ENCODE results near the gene ME3.

Gene ME3

GRCh38 chr11:86515297-86516094 is 156.9 kb downstream of the ME3 start:
- DNase-seq (ENCODE audit: low read depth in 2 of 2): peak; percentile 87 to 88

GRCh38 chr11:86514453-86514852 is 158.0 kb downstream of the ME3 start:
- no peak for DNase-seq (ENCODE audit: low read depth in 2 of 2)

DNA sequence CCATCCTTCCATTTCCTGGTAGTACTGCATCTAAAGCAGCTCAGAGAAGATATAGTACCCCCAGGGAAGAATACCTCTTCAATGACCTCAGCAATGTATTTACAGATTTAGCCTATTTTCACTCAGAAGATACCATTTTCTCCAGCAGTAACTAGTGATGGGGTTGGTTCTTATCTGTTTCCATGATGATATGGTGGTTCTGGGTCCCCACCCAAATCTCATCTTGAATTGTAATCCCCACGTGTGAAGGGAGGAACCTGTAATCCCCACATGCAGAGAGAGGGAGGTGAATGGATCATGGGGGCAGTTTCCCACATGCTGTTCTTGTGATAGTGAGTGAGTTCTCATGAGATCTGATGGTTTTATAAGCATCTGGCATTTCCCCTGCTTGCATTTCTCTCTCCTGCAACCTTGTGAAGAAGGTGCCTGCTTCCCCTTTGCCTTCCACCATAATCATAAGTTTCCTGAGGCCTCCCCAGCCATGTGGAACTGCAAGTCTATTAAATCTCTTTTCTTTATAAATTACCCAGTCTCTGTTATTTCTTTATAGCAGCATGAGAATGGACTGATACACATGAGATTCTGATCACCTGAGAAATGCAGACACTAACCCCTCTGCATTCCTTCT is 158.6 kb downstream of the ME3 start:
- DNase-seq (ENCODE audit: low read depth in 2 of 2): no peak

GRCh38 chr11:86513138-86513537 is 159.3 kb downstream of the ME3 start:
- no peak for DNase-seq (ENCODE audit: low read depth in 2 of 2)

GRCh38 chr11:86511086-86511551 is 161.3 kb downstream of the ME3 start:
- peak in 1 of 2 experiments; percentile 44 for DNase-seq (ENCODE audit: low read depth in 2 of 2)

- no peak for DNase-seq (ENCODE audit: low read depth in 2 of 2)
These were observed 161.7 kb downstream of the ME3 start for GRCh38 chr11:86510674-86511073.

DNA sequence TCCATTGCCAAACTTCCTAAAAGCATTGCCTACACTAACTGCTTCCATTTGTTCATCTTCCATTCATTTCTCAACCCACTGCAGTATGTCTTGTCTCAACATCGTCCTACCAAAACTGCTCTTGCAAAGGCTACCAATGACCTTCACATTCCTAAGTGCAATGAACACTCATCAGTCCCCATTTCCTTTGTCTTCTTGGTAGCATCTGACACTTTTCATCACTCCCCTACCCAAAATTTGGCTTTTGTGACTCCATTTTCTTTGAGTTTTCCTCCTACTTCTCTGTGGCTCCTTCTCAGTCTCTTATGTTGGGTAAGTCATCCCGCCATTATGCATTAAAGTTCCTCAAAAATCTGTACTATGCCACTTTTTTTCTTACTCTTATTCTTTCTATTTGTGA is 162.3 kb downstream of the ME3 start:
- no peak for DNase-seq (ENCODE audit: low read depth in 2 of 2)

DNA sequence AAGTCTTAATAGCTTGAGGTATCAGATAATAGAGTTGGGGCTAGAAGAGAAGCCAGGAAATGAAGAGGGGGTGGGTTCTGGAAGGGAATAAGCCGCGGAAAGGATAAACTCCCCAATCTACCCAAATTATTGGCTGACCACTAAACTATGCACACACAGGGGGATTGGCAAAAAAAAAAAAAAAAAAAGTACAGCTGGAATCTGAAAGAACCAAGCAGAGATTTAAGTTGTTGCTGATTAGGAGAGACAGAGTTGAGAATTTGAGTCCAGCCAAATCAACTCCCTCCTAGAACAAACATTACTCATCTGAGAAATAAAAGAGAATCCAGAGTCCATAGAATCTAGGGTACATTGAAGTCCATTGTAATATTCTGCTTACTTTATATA is 162.8 kb downstream of the ME3 start:
- DNase-seq (ENCODE audit: low read depth in 2 of 2): no peak

DNA sequence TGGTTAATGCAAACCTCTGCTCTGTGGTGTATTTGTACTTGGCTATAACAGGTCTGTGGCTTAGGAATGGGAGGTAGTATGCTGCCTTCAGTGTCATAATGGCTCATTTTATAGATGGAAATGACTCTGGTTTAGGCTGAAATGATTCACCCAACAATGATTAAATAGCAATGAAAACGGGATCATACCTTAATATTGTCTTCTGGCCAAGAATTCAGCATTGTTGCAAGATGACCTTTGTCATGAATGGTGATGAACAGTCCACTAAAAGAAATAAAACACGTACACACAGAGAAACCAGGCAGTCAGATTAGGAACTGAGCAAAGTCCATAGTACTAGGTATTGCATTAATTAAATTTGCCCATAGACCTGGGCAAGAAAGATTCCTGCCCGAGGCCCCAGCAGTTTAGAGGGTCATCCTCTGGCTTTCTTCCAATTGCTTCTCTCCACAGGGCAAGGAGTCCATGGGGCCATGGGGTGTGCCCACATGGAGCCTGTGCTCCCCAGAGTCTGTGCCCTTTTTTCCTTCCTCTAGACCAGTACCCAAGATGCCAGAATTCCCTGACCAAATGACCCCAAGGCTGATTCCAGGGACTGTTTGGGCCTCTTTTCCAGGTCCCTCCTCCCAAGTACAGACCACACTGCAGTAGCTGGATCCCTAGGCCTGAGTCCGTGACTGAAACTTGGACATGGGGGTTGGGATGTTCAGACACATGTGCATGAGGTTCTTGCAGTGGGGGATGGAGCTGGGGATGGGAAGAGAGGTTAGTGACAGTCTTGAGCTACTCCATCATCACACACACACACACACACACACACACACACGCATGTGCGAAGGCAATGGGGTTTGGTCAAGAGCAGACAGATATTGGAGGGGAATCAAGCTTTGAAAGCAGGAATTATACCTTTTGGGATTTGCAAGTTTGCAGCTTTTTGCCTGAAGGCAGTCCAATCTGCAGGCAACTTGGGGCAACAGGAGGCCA is 163.5 kb downstream of the ME3 start:
- no peak for DNase-seq (ENCODE audit: low read depth in 2 of 2)

GRCh38 chr11:86507249-86507845 is 165.1 kb downstream of the ME3 start:
- DNase-seq (ENCODE audit: low read depth in 2 of 2): no peak

GRCh38 chr11:86506235-86506634 is 166.2 kb downstream of the ME3 start:
- no peak for DNase-seq (ENCODE audit: low read depth in 2 of 2)

GRCh38 chr11:86503131-86503530 is 169.3 kb downstream of the ME3 start:
- no peak for DNase-seq (ENCODE audit: low read depth in 2 of 2)

GRCh38 chr11:86502137-86502642 is 170.2 kb downstream of the ME3 start:
- no peak for DNase-seq (ENCODE audit: low read depth in 2 of 2)

DNA sequence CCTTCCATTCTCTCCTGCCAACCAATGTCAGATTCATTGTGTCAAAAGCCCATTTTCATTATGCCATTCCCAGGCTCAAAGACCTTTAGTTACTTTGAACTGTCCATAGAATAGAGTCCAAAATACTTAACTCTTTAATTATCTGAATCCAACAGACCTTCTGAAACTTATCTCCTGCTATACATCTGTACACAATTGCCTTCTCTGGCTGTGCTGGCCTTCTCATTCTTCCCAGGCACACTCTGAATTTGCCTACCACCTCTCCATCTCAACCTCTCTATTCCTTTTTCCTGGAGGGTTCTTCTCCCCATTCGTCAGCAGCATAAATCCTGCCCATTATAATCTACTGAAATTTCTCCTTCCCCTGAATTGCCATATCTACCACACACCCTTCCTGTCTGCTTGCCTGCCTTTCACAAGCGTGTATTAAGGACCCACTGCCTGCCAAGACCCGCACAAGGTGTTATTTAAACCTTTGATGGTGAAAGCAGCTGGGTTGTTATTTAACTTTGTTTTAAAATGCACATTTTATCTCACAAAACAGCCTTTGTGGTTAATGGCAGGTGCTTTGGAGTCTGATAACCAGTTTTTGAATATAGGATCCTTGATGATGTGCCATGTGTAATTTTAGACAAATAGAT is 171.8 kb downstream of the ME3 start:
- no peak for DNase-seq (ENCODE audit: low read depth in 2 of 2)

GRCh38 chr11:86499723-86500129 is 172.7 kb downstream of the ME3 start:
- DNase-seq (ENCODE audit: low read depth in 2 of 2): no peak

GRCh38 chr11:86497836-86498235 is 174.6 kb downstream of the ME3 start:
- DNase-seq (ENCODE audit: low read depth in 2 of 2): no peak

DNA sequence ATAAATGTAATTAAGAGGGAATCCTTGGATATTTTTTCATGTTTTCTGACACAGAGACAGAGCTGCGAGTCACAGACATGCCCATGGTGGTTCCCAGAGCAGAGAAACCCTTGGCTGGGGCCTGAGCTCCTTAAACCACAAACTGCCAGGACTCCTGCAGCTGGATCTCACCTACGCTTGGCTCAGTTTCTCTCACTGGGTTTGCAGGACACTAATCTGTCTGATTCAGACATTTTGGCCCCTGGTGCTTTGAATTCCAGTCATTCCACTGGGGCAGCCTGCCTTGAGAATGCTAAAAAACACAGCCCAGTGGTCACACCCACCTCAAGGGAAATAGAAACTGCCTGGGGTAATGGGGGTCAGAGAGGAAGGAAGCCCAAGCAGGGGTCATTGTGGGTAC is 175.1 kb downstream of the ME3 start:
- no peak for DNase-seq (ENCODE audit: low read depth in 2 of 2)

GRCh38 chr11:86495351-86495750 is 177.1 kb downstream of the ME3 start:
- DNase-seq (ENCODE audit: low read depth in 2 of 2): peak; percentile 85 to 88

DNA sequence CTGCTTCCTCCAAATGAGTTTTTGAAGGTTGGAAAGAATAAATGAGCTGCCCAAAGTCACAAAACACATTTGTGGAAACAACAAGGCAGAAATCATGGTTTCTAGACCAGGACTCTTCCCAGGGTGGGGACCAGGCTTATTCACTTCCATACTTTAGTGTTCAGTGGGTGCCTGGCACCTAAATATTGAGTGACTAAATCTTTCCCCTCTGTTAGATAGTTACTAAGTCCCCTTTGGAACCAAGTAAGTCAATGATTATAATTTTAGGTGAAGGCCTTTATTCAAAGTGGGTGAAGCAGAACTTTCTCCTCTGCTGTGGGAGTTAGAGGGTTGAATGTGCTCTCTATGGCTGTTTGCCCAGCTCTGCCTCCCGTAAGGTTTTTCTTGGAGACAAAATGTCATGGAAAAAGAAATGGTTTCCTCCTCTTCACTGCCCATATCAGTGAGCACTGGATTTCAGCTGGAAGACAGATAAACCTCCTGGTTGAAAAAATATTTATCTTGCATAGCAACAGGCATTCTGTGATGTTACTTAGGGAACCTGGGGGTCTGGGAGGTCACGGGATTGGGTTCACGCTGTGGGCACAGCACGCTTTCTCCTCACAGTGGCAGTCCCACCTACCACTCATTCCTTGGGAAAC is 179.9 kb downstream of the ME3 start:
- no peak for DNase-seq (ENCODE audit: low read depth in 2 of 2)

GRCh38 chr11:86491027-86491426 is 181.4 kb downstream of the ME3 start:
- DNase-seq (ENCODE audit: low read depth in 2 of 2): no peak

DNA sequence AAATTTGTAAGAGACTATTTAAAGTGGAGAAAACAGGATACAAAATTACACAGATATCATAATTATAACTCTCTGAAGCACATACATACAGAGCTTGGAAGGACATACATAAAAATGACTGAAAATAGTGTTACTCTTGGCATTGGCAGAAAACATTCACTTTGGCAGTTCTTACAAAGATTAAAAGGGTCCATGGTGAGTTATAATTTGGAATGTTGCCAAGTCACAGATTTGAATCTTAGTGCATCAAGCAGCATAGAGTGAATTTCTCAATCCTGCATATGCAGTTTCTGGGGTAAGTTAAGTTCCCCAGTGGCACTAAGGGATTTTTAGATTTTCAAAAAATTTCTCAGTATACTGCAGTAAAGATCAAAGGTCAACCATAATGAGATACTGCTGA is 181.8 kb downstream of the ME3 start:
- no peak for DNase-seq (ENCODE audit: low read depth in 2 of 2)
